Fibroblast of the conjunctiva (primary cell): ENCODE results near the gene FKTN.
A peak's percentile ranks its signal among the peaks of the same experiment; 100 is the strongest.

ENCODE experiments used
- DNase-seq: peaks from one replicate; pipeline ENCODE4 v3.0.0-alpha.2; 2010; ENCODE audit warnings: low read depth

The FKTN gene

GRCh38 chr9:105679257-105680022, 121.5 kb downstream of the FKTN start:
- DNase-seq = no peak

- no peak for DNase-seq
Observed at GRCh38 chr9:105681313-105681712, 123.4 kb downstream of the FKTN start.

- peak; percentile 5 for DNase-seq
Observed at GRCh38 chr9:105681724-105682123, 123.8 kb downstream of the FKTN start.

- no peak for DNase-seq
Observed at GRCh38 chr9:105683688-105684275, 125.9 kb downstream of the FKTN start.

GRCh38 chr9:105686936-105687335, 129.0 kb downstream of the FKTN start:
- DNase-seq = no peak
